Spleen (tissue), 11 donors: ENCODE measurements around the gene MED9. TPM values are rescaled to one million over a fixed set of nuclear protein-coding genes. Genes with fewer than 3 reads are reported as not detected.

Experiments
- DNase-seq: peaks from one replicate; pipeline ENCODE4 v3.0.0-alpha.2; 2020
- H3K27ac ChIP-seq, 8 donors: fragments of 200-600 bp; sonication (generic) in 7 of 8; 1 replicate in 4 of 8; 2 replicates in 4 of 8; pipeline versions ENCODE4 v1.5.0 to v1.8.0; 2016 to 2021; ENCODE audit warnings: inconsistent platforms in 4 of 8, mild to moderate bottlenecking in 4 of 8, moderate library complexity in 1 of 8
- H3K27me3 ChIP-seq, 7 donors: fragments of 200-600 bp; sonication (generic) in 6 of 7; replicated peaks in 1 of 7; 1 replicate in 4 of 7; 2 replicates in 3 of 7; pipeline versions ENCODE4 v1.5.0 to v1.8.0; 2016 to 2021; ENCODE audit warnings: inconsistent platforms in 3 of 7, mild to moderate bottlenecking in 1 of 7
- H3K36me3 ChIP-seq, 6 donors: fragments of 200-600 bp; sonication (generic) in 5 of 6; 1 replicate in 4 of 6; 2 replicates in 2 of 6; pipeline versions ENCODE4 v1.5.0 to v1.8.0; 2016 to 2021; ENCODE audit warnings: inconsistent platforms in 2 of 6
- H3K4me1 ChIP-seq, 6 donors: fragments of 200-600 bp; sonication (generic) in 5 of 6; 1 replicate in 3 of 6; 2 replicates in 3 of 6; pipeline versions ENCODE4 v1.5.0 to v1.8.0; 2016 to 2021; ENCODE audit warnings: inconsistent platforms in 3 of 6
- H3K4me3 ChIP-seq, 8 donors: fragments of 200-600 bp; sonication (generic) in 7 of 8; 1 replicate in 4 of 8; 2 replicates in 4 of 8; pipeline versions ENCODE4 v1.5.0 to v1.8.0; 2016 to 2021; ENCODE audit warnings: inconsistent platforms in 4 of 8, mild to moderate bottlenecking in 4 of 8, moderate library complexity in 2 of 8
- H3K9me3 ChIP-seq, 8 donors: fragments of 200-600 bp; sonication (generic) in 7 of 8; 1 replicate in 4 of 8; 2 replicates in 4 of 8; pipeline versions ENCODE4 v1.5.0 to v1.8.0; 2016 to 2021; ENCODE audit warnings: inconsistent platforms in 4 of 8
- CTCF ChIP-seq, 11 experiments: fragments of 200-600 bp in 7 of 11; fragments of 450-650 bp in 4 of 11; sonication (generic) in 4 of 11; IDR thresholded peaks in 8 of 11; conservative IDR thresholded peaks in 3 of 11; 1 replicate in 7 of 11; 2 replicates in 4 of 11; pipeline versions ENCODE4 v1.4.0 to v1.8.0; 2016 to 2021; ENCODE audit warnings: antibody characterized with exemption in 11 of 11, inconsistent platforms in 4 of 11, mild to moderate bottlenecking in 1 of 11
- POLR2A ChIP-seq, 3 donors: fragments of 450-650 bp; IDR thresholded peaks; one replicate each; pipeline ENCODE4 v1.5.1; 2017; ENCODE audit warnings: antibody characterized with exemption in 3 of 3, mild to moderate bottlenecking in 1 of 3
- POLR2AphosphoS5 ChIP-seq, 3 donors: sonication (generic); formaldehyde crosslinking; IDR thresholded peaks; one replicate each; pipeline ENCODE4 v1.5.1; 2017; ENCODE audit warnings: antibody characterized with exemption in 3 of 3
- WGBS, 5 donors: extraction: QIAGEN DNeasy Blood & Tissue Kit in 3 of 5; methylation state at CpG; one replicate each; pipeline versions ENCODE4 v1.1.5 to v1.1.7; 2013 to 2018; 5-methylcytosine and 5-hydroxymethylcytosine counted together
- intact Hi-C: fragments of 100-400 bp; cut with DNase I; formaldehyde crosslinking; loops from one replicate; pipeline ENCODE4 v1.15.0; 2023; ENCODE audit warnings: low total_unique reads
- polyA plus RNA-seq, 3 donors: library from polyadenylated mRNA; stranded (reverse); fragments of 200-250 nt; gene quantifications; one replicate each; pipeline ENCODE4 v1.2.1, GENCODE V29; 2013
- total RNA-seq, 7 donors: library from RNA; depleted of rRNA in 3 of 7; stranded (reverse); fragments of >200 nt in 3 of 7; fragmentation: NEBNext Ultra II Directional in 4 of 7; extraction: Animal tissue kit (Norgen Biotek cat#: 25700) in 4 of 7; gene quantifications; one replicate each; pipeline versions ENCODE4 v1.1.0 to v1.2.1, GENCODE V29; 2016 to 2021
- donor health status: healthy with polysubstance abuse.
- donor health status: DM: no; HTN: no; CAD: no; lungs with moderate emphysema.
- donor health status: DM: no; HTN: no; CAD: no.
- donor health status: Bipolar disorder and iron deficiency.
- donor health status: healthy.
- donor health status: DM: no; HTN: no; CAD: no.
- donor health status: DM: yes; HTN: yes; CAD: no.

MED9 gene
- total and polyA plus RNA-seq, 10 donors, result 8.5 to 19.2 (median 14.1) TPM

GRCh38 chr17:17525311-17525710, 48.5 kb downstream of the MED9 start:
- Histone ChIP-seq H3K27ac (no peak overlapping the region), H3K4me3 (no peak overlapping the region), H3K9me3 (no peaks in the 10 kb centered on the region), H3K36me3 (peaks cover 0 to 16% (median 7%) of the 10 kb centered on the region in 6 donors), H3K27me3 (no peaks in the 10 kb centered on the region), H3K4me1 (peaks cover 0 to 13% (median 0%) of the 10 kb centered on the region in 6 donors)
- no peak for TF ChIP-seq POLR2AphosphoS5 (IDR thresholded peaks at IDR 0.05)
- no peak for TF ChIP-seq POLR2A (IDR thresholded peaks at IDR 0.05)
- TF ChIP-seq CTCF (IDR thresholded peaks at IDR 0.05 in 8 of 11, conservative IDR thresholded peaks at IDR 0.05 in 3 of 11), result no peak
- DNase-seq, result no peak
- 71 to 80% (median 73%) methylated on average over 13 to 15 of the region's 15 CpGs for WGBS, 5 donors
- intact Hi-C loops, result no loop called here

GRCh38 chr17:17525956-17526355, 49.2 kb downstream of the MED9 start:
- no peak for TF ChIP-seq POLR2A (IDR thresholded peaks at IDR 0.05)
- TF ChIP-seq CTCF (IDR thresholded peaks at IDR 0.05 in 8 of 11, conservative IDR thresholded peaks at IDR 0.05 in 3 of 11), result no peak
- TF ChIP-seq POLR2AphosphoS5 (IDR thresholded peaks at IDR 0.05), result no peak
- intact Hi-C loops, result no loop called here
- no peak for DNase-seq
- no peak overlapping the region for H3K4me3 ChIP-seq
- H3K9me3 ChIP-seq, result no peaks in the 10 kb centered on the region
- H3K27ac ChIP-seq, result no peak overlapping the region
- H3K36me3 ChIP-seq, result peaks cover 0 to 10% (median 2%) of the 10 kb centered on the region in 6 donors
- H3K4me1 ChIP-seq, result peaks cover 0 to 13% (median 0%) of the 10 kb centered on the region in 6 donors
- no peaks in the 10 kb centered on the region for H3K27me3 ChIP-seq
- 72 to 88% (median 83%) methylated on average over 6 of the region's 6 CpGs for WGBS, 5 donors

- Histone ChIP-seq H3K9me3 (no peaks in the 10 kb centered on the region), H3K36me3 (peaks cover 0 to 5% (median 0%) of the 10 kb centered on the region in 6 donors), H3K4me1 (peaks cover 0 to 13% (median 0%) of the 10 kb centered on the region in 6 donors), H3K4me3 (no peak overlapping the region), H3K27me3 (no peaks in the 10 kb centered on the region), H3K27ac (no peak overlapping the region)
- intact Hi-C loops, result no loop called here
- 71 to 87% (median 86%) methylated on average over 14 of the region's 14 CpGs for WGBS, 5 donors
- TF ChIP-seq CTCF (IDR thresholded peaks at IDR 0.05 in 8 of 11, conservative IDR thresholded peaks at IDR 0.05 in 3 of 11), result no peak
- TF ChIP-seq POLR2AphosphoS5 (IDR thresholded peaks at IDR 0.05), result no peak
- TF ChIP-seq POLR2A (IDR thresholded peaks at IDR 0.05), result no peak
- no peak for DNase-seq
These were observed 49.6 kb downstream of the MED9 start for GRCh38 chr17:17526369-17526768.

GRCh38 chr17:17527534-17527933, 50.7 kb downstream of the MED9 start:
- no peak overlapping the region for H3K4me3 ChIP-seq
- H3K4me1 ChIP-seq, result peaks cover 0 to 13% (median 0%) of the 10 kb centered on the region in 6 donors
- DNase-seq, result no peak
- H3K36me3 ChIP-seq, result no peaks in the 10 kb centered on the region
- intact Hi-C loops, result no loop called here
- WGBS, 5 donors, result 85 to 98% (median 94%) methylated on average over 11 of the region's 11 CpGs
- TF ChIP-seq CTCF (IDR thresholded peaks at IDR 0.05 in 8 of 11, conservative IDR thresholded peaks at IDR 0.05 in 3 of 11), result no peak
- TF ChIP-seq POLR2AphosphoS5 (IDR thresholded peaks at IDR 0.05), result no peak
- TF ChIP-seq POLR2A (IDR thresholded peaks at IDR 0.05), result no peak
- H3K27ac ChIP-seq, result no peak overlapping the region
- no peaks in the 10 kb centered on the region for H3K9me3 ChIP-seq
- H3K27me3 ChIP-seq, result no peaks in the 10 kb centered on the region
